ENCODE results near the gene PDE6B. TPM values are rescaled to one million over a fixed set of nuclear protein-coding genes. Genes with fewer than 3 reads are reported as not detected.

PDE6B gene
- total and polyA plus RNA-seq, 9 donors, result 1.4 to 7.5 (median 4.6) TPM

DNA sequence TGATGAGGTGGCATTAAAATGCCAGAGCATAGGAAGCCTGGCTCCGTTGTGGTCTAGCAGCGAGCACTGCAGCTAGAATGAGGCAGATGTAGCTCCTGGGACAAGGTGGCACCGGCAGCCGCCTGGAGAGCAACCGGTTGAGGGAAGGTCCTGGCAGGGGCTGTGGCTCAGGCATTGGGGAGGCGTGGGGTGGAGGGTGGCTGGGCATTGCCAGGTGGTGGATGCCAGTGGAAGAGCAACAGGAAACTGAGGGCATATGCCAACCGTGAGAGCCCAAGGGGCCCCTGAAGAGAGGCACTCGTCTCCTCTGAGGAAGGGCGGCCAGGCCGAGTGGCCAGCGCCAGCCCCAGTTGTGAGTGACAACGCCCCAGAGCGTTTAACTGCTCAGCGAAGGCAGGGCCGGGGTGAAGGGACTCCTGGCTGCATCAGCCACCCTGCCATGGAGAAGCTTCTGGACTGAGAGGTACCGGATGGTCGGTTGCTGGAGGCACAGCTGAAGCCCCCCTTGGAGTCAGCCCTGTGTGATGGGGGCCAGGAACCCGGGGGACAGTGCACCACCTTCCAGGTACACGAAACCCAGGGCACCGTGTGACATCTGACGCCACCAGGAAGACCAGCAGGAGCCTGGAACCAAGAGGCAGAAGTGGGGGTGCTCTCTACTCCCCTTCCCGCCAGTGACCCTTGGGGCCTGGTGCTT, 13.2 kb upstream of the PDE6B start:
- WGBS, 3 donors, result 78 to 85% (median 79%) methylated on average over 21 to 22 of the region's 22 CpGs
- no peaks in the 10 kb centered on the region for H3K4me1 ChIP-seq (ENCODE audit: insufficient read depth)
- no peak overlapping the region for H3K4me3 ChIP-seq
- DNase-seq, result peak in 1 of 5 donors; percentile 17
- H3K9me3 ChIP-seq, result no peaks in the 10 kb centered on the region
- intact Hi-C loops (cut with DNase I), result no loop called here
- TF ChIP-seq EP300 (IDR thresholded peaks at IDR 0.05) (no peak), POLR2A (IDR thresholded peaks at IDR 0.05) (no peak)
- TF ChIP-seq, protein P1, sequence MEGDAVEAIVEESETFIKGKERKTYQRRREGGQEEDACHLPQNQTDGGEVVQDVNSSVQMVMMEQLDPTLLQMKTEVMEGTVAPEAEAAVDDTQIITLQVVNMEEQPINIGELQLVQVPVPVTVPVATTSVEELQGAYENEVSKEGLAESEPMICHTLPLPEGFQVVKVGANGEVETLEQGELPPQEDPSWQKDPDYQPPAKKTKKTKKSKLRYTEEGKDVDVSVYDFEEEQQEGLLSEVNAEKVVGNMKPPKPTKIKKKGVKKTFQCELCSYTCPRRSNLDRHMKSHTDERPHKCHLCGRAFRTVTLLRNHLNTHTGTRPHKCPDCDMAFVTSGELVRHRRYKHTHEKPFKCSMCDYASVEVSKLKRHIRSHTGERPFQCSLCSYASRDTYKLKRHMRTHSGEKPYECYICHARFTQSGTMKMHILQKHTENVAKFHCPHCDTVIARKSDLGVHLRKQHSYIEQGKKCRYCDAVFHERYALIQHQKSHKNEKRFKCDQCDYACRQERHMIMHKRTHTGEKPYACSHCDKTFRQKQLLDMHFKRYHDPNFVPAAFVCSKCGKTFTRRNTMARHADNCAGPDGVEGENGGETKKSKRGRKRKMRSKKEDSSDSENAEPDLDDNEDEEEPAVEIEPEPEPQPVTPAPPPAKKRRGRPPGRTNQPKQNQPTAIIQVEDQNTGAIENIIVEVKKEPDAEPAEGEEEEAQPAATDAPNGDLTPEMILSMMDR (IDR thresholded peaks at IDR 0.05), result no peak
- H3K27ac ChIP-seq, result no peak overlapping the region
- H3K27me3 ChIP-seq, result no peaks in the 10 kb centered on the region
- H3K36me3 ChIP-seq, result no peaks in the 10 kb centered on the region

- intact Hi-C loops (cut with DNase I), result no loop called here
- no peak overlapping the region for H3K4me3 ChIP-seq
- H3K9me3 ChIP-seq, result no peaks in the 10 kb centered on the region
- H3K27ac ChIP-seq, result no peak overlapping the region
- H3K27me3 ChIP-seq, result no peaks in the 10 kb centered on the region
- WGBS, 3 donors, result 79 to 85% (median 82%) methylated on average over 7 of the region's 7 CpGs
- peak in 2 of 5 donors; percentile 6 to 7 for DNase-seq
- H3K36me3 ChIP-seq, result no peaks in the 10 kb centered on the region
- no peak for TF ChIP-seq POLR2A (IDR thresholded peaks at IDR 0.05)
- no peak for TF ChIP-seq EP300 (IDR thresholded peaks at IDR 0.05)
- TF ChIP-seq, protein P1 (IDR thresholded peaks at IDR 0.05), result no peak
- H3K4me1 ChIP-seq (ENCODE audit: insufficient read depth), result no peaks in the 10 kb centered on the region
Observed at GRCh38 chr4:612749-613125, 12.6 kb upstream of the PDE6B start.

GRCh38 chr4:613126-613525, 12.2 kb upstream of the PDE6B start:
- no peaks in the 10 kb centered on the region for H3K9me3 ChIP-seq
- intact Hi-C loops (cut with DNase I), result no loop called here
- DNase-seq, result peak in 2 of 5 donors; percentile 5 to 13
- 81 to 86% (median 82%) methylated on average over 9 of the region's 9 CpGs for WGBS, 3 donors
- H3K4me3 ChIP-seq, result no peak overlapping the region
- no peaks in the 10 kb centered on the region for H3K4me1 ChIP-seq (ENCODE audit: insufficient read depth)
- no peaks in the 10 kb centered on the region for H3K36me3 ChIP-seq
- no peaks in the 10 kb centered on the region for H3K27me3 ChIP-seq
- H3K27ac ChIP-seq, result no peak overlapping the region
- TF ChIP-seq POLR2A (IDR thresholded peaks at IDR 0.05), result no peak
- TF ChIP-seq, protein P1 (IDR thresholded peaks at IDR 0.05), result no peak
- no peak for TF ChIP-seq EP300 (IDR thresholded peaks at IDR 0.05)

DNA sequence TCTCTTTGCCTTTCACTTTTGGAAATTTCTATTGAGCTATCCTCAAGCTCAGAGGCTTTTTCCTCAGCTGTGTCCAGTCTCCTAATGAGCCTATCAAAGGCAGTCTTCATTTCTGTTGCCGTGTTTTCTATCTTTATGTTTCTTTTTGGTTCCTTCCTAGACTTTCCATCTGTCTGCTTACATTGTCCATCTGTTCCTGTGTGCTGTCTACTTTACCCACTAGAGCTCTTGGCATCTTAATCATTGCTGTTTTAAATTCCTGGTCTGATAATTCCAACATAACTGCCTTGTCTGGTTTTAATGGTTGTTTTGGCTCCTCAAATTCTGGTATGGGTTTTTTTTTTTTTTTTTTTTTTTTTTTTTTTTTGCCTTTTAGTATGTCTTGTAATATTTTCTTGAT, 9.3 kb upstream of the PDE6B start:
- TF ChIP-seq EP300 (IDR thresholded peaks at IDR 0.05) (no peak), POLR2A (IDR thresholded peaks at IDR 0.05) (no peak)
- TF ChIP-seq, protein P1 (IDR thresholded peaks at IDR 0.05), result no peak
- H3K27me3 ChIP-seq, result no peaks in the 10 kb centered on the region
- H3K4me3 ChIP-seq, result no peak overlapping the region
- H3K9me3 ChIP-seq, result no peaks in the 10 kb centered on the region
- H3K27ac ChIP-seq, result no peak overlapping the region
- H3K4me1 ChIP-seq (ENCODE audit: insufficient read depth), result no peaks in the 10 kb centered on the region
- WGBS, 3 donors, result 25 to 42% (median 41%) methylated on average over 1 of the region's 1 CpG
- no peaks in the 10 kb centered on the region for H3K36me3 ChIP-seq
- intact Hi-C loops (cut with DNase I), result no loop called here
- DNase-seq, result no peak

All from ovary (tissue), 9 donors.